GM18502 (cell line): ENCODE results near the gene NPY2R.

Experiments used
- ATAC-seq: cut with Tn5 transposase; IDR thresholded peaks from one replicate; pipeline ENCODE4 v1.9.1; 2021; ENCODE audit warnings: mild to moderate bottlenecking; ENCODE audit not compliant: unreplicated experiment, poor library complexity

Gene NPY2R, protein sequence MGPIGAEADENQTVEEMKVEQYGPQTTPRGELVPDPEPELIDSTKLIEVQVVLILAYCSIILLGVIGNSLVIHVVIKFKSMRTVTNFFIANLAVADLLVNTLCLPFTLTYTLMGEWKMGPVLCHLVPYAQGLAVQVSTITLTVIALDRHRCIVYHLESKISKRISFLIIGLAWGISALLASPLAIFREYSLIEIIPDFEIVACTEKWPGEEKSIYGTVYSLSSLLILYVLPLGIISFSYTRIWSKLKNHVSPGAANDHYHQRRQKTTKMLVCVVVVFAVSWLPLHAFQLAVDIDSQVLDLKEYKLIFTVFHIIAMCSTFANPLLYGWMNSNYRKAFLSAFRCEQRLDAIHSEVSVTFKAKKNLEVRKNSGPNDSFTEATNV

DNA sequence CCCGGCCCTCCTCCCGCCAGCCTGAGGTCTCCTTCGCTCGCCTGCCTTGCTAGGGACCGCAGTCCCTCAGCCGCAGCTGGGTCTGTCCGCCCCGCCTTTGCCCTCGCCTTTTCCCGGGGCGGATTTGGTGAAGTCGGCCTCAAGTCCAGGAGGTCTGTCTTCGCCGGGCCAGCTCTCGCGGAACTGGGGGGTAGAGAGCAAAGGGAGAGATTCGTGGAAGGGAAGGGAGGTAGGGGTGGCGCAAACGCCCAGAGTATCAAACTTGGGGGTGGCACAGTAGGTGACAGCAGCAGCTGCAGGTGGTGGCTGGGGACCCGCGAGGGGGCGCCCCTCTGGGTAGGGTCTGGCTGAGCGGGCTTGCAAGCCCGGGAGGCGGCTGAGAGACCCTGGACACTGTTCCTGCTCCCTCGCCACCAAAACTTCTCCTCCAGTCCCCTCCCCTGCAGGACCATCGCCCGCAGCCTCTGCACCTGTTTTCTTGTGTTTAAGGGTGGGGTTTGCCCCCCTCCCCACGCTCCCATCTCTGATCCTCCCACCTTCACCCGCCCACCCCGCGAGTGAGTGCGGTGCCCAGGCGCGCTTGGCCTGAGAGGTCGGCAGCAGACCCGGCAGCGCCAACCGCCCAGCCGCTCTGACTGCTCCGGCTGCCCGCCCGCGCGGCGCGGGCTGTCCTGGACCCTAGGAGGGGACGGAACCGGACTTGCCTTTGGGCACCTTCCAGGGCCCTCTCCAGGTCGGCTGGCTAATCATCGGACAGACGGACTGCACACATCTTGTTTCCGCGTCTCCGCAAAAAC is at the start of gene NPY2R:
TSS of gene NPY2R (plus strand) at position 379 of the 797 bp plus-strand sequence. CDS start 5,304 bp downstream, outside the sequence.
- no peak for ATAC-seq

DNA sequence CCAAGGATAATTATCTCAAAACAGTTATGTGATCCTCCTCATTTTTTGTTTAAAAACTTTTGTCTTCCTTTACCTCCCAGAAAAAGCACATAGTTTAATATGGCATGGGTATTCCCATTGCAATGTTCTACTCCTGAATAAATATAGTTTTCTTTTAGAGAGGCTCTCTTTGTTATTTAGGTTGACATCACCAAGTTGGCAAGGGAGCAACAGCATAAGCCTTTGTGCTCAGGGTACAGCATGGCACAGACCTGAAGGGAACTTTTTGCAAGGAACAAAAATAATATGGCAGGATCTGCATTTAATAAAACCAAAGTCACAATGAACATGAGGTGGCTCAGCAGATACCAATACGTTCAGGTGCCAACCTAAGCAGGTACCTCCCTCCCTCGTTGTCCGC is 47.1 kb upstream of the NPY2R start:
- no peak for ATAC-seq

DNA sequence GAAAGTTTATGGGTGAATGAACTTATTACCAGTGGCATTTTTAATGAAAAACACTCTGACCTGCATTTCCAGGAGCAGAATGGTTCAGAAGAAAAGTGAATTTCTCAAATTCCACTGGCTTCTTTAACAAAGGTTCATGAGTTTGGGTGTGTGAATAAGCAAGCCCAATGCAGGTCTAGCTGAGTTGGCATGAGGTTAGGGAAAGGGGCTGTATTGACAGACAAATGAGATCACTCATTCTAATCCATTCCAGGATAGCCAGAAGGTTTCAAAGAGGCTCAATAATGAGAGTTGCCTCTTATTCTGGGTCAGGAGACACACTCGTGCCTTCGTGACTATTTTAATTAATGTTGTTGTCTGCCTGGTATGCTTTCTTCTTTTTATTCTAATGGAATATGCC is 43.7 kb upstream of the NPY2R start:
- no peak for ATAC-seq

DNA sequence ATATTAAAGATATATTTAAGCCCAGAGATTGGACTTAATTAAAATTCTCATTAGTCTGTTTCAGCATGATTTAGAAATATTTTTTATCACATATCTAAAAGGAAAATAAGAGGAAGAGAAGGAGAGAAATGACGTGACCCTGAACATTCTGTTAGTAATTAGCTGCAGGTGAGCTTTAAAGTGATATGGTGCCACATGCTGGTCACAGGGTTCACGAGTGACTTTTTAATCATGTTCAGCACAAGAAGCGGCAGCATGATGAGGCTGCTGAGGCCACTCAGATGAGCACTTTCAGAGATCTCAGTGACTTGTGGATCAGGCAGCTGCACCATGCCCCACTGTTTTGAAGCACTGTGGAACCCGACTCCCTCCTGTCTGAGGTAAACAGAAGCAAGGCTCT is 37.9 kb upstream of the NPY2R start:
- no peak for ATAC-seq

DNA sequence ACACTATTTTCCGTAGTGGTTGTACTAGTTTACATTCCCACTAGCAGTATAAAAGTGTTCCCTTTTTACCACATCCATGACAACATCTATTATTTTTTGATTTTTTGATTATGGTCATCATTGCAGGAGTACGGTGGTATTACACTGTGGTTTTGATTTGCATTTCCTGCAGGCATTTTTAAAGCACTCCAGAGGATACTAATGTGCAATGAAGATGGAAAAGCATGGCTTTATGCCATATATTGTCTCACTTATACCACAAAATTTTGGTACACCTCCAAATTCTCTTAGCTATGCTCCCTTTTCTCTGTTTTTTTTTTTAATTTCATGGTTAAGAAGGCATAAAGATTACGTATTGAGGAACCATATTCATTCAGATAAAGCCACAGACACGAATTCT is 35.1 kb upstream of the NPY2R start:
- ATAC-seq, result no peak

DNA sequence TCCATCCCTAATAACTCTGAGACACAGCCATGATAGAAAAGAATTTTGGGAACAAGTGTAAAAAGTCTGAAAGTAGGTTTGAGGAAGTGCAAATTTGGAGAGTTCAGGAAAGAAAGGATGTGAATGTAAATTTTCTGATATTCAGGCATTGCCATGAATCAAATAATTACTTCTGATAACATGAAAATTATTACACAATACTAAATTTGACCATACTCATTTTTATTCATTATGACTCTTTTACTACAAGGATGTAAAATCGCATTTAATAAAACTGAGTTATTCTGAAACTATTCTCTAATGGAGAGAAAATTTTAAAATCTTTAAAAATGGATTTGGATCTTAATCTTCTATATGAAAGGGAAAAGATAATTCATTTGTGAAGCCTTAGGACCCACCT is 33.8 kb upstream of the NPY2R start:
- no peak for ATAC-seq

DNA sequence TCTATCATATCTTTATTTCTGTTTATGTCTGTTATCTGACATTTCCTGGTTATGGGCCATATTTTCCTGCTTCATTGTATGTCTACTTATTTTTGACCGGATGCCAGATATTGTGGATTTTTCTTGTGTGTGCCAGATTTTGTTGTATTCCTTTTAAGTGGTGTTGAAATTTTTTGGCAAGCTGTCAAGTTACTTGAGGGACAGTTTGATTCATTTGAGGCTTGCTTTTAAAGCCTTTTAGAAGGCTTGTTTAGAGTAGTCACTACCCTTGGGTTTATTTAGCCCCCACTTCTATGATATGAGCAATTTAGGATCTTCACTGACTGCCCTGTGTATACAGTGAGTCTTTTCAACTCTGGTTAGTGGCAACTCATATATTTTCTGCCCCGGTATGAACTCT is 29.2 kb upstream of the NPY2R start:
- ATAC-seq, result no peak

DNA sequence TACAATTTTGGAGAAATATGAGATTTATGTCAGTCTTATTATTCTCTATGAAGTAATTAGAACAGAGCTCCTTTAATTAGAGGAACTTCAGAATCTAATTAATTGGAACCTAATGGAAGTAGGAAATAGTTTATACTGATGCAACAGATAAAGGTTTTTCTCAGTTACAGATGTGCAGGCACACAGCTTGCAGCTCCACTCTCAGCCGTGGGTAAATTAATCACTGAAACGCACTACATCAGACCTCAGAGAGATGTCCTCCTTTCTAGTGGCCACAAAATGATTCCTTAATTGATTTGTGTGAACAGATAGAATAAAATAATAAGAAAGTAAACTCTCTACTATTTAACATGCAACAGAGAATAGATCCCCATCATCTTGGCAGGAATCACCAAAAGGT is 21.5 kb upstream of the NPY2R start:
- no peak for ATAC-seq

DNA sequence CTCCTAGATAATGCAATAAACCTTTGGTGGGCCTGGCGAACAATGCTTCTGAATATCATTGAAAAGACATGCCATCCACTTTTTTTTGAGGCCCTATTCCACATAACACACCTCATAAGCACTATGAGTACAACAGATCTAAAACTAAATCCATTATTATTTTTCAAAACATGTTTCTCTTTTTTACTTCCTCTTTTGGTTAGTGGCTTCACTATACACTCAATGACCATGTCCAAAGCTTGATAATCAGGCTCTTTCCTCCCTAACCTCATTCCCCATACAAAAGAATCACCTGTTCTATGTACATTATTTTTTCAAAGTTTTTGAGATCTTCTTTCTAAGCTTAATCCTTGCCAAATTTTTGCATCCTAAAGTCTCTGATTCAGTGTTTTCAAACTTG is 20.4 kb upstream of the NPY2R start:
- ATAC-seq, result no peak

DNA sequence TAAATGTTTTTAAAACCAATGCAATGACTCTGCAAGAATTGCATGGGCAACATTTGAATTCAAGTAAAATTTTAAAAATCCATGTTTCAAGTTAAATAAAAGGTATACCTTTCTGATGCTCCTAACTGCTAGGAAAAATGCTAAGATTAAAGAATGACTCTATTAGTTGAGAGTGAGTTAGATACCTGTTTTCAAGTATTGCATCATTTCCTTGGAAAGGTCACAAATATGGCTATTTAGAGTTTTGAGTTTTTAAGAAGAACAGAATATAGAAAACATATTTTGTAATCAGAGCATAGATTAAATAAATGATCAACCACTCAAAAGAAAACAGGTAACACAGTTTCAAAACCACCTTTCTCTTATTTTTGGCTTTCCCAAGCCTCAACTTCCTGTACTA is 18.3 kb upstream of the NPY2R start:
- ATAC-seq, result no peak

DNA sequence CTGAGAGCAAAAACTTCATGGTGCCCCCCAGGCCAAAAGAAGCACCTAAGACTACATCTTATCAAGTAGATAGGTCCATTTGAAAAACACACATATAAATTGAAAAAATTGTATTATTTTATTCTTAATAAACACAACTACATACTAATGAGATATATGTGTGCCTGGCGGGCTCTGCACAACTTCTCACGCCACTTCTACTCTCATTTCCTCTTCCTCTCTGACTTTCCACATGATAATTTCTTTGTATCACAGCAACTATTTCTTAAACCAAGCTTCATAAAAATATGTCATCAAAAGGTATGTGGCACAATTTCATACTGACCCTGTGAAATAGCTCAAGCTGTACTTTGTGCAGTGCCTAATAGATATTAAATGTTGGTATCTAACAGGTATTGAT is 10.7 kb upstream of the NPY2R start:
- no peak for ATAC-seq

DNA sequence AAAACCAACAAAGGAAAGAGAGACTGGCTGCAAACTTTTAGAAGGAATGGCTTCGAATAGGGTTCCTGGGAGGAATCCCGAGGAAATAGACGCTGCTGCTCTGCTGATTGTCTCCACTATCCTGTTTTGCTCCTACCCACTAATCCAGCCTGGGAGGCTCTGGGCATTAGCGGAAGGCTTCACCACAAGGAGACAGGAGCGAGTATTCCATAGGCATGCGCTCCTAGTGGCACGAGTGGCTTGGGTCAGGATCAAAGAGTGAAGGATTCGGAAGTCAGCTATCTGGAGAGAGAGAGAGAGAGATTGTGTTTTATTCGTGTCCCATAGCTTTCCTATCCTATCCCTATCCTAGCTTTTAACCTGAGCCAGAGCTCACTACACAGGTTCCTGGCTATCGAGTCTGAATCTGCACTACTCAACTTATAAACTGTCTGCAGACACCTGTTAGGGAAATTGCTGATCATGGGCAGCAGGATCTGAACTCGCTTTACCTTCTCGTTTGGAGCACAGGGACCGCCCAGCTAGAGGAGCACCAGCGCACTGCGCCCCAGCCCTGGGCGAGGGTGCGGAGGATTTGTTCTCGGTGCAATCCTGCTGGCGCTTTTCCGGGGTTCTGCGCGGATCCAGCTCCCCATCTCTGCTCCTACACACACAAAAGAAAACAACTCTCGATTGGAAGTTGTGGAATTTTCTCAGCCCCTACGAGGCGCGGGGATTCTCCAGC is 740 bp upstream of the NPY2R start:
- no peak for ATAC-seq

DNA sequence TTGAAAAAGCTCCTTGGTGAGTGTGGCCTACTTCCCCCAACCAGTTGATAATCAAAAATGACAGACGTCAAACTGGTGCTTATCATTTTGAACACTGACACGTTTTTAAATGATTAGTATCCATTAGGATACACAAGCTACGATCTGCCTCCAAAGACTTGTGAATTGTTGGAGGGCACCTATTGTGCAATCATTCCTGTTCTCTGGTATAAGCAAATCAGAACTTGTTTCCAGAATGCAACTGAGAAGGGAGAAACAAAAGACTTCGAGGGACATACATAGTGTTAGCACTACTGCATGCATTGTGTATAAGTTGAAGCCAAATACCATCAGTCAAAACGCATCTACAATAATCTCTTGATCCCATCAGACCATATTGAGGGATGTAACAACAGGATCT is 11.6 kb downstream of the NPY2R start:
- no peak for ATAC-seq

DNA sequence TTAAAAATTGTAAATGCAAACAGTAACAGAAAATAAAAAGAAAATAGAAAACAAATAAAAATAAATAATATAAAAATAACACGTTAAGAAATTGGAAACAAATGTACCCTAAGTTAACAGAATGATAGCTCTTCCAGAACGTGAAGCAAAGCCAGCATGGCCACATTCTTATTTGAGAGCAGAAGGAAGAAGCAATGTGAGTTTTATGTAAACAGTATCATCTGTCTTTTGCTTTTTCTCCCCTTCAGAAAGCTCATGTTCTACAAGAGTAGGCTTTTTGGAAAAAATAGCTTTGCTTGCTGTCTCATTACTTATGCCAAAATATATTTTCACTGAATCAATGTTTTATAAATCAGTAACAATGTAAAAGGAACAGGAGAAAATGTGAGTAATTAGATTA is 18.7 kb downstream of the NPY2R start:
- no peak for ATAC-seq

DNA sequence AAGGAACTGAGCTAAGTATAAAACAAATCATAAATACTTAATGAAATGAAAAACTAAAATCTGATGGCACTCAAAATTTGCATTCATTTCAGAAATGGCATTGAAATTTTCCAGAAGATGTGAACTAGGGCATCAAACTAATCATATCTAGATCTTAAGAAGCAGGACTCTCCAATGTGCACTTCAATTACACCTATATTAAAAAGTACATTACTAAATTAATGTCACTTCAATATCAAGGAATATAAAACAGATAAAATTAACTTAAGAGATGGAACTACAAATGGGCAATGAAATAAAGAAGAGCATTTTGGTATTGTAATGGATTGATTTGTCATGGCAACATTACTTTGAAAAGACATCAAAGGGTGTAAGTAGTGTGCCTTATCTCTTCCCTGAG is 20.3 kb downstream of the NPY2R start:
- no peak for ATAC-seq

DNA sequence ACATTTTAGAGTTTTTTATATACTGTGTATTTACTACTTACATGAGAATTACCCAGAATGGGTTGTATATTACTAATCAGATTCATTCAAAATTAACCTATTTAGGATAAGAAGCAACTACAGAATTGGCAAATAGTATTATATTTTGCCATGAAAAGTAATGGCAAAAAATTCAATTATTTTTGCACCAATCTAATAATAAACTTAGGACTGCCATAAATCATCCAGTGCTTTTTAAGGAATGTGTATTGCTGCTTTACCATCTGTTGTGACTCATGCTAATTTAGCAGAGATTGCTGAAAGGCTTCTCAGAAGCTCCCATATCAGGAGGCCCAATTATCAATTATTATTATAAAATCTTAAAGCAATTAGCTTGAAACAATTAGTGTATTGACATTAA is 24.0 kb downstream of the NPY2R start:
- ATAC-seq, result no peak

DNA sequence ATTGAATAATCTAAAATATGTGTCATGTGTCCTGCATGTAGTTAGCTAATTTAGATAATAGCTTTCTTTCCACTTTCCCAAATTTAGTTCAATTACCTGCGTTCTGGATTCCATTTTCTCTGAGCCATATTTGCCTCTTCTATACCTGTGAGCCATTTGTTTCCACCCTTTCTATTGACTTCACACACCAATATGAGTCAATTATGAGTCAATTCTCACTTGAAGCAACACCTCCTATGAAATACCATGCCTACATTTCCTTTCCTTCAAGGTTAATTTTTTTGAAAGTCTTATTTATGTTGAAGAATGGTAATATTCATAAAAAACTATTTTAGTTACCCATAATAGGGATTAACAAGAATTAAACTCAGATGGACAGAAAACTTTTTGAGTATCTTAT is 25.8 kb downstream of the NPY2R start:
- ATAC-seq, result no peak

DNA sequence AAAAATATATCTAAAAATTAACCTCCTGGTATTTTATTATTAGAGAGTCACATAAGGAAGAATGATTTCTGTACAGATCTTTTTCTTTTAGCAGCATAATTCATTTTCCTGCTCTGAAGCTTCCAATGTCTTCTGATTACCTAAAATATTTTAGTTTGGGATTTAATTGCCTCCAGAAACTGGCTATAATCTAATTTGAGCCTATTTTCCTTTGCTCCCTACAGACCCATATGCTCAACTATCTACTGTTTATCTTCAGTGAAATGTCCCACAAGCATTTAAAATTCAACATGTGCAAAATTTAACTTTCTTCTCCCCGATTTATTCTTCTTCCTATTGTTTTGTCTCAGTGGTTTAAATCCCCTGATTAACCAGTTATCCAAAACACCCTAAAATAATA is 29.1 kb downstream of the NPY2R start:
- no peak for ATAC-seq

DNA sequence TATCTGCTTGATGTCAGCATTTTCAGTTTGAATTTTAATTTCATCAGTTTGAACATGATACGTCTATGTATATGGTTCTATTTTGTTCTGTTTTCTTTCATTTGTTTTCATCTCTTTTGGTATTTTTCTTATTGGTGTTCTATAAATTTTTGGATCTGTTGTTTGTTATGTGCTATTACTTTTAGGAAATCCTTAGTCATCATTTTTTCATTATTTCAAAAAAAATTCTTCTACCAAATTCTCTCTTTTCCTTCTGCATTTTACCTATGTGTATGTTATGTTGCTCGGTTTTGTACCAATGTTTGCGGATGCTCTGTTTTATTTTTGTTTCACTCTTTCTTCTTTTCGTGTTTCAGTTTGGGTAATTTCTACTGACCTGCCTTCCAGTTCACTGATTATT is 32.8 kb downstream of the NPY2R start:
- no peak for ATAC-seq

DNA sequence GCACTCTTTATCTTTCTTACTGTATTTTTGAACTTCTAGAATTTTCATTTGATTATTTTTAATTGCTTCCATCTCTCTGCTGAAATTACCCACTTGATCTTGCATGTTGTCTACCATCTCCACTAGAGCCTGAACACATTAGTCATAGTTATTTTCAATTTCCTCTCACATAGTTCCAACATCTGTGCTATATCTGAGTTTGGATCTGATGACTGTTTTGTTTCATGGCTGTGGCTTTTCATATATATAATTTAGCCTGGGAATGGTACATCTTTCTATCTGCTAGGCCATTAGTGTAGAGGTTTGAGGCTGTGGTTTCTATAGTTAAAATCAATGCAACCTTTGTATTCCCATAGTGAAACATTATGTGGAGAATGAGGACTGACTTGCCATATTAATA is 33.2 kb downstream of the NPY2R start:
- ATAC-seq, result no peak

DNA sequence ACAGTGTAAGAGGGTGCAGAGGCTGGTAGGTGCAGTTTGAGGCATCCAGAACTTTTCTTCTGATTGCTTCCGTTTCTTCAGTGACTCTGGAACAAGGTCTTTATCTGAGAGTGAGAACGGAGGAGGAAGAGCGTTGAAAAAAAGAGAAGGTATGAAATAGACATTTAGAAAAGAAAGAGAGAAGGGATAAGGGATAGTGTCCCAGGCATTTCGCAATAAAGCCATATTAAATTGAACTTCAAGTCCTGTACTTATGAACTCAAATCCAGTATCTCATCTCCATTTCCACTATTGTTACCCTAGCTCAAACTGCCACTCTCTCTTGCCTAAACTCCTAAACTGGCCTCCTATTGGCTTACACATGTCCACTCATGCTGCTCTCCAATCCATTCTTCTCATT is 36.7 kb downstream of the NPY2R start:
- ATAC-seq, result no peak
